B cell (primary cell): ENCODE data around the gene SLC36A1. TPM values are rescaled to one million over a fixed set of nuclear protein-coding genes. Genes with fewer than 3 reads are reported as not detected.

Experiments used
- ATAC-seq: fragments of 200-7000 bp; cut with Tn5 transposase; one replicate; pipeline ENCODE4 v1.10.0; 2021; ENCODE audit warnings: low read depth, mild to moderate bottlenecking, moderate number of reproducible peaks, moderate library complexity
- CTCF ChIA-PET: fragments of 350-600 bp; sonication (Branson Sonifier 250); formaldehyde crosslinking; loops from one replicate; lab custom pipeline; 2021; ENCODE audit warnings: antibody characterized with exemption, inconsistent platforms; lab: Charles Lee
- POLR2A ChIA-PET: fragments of 350-600 bp; sonication (Branson Sonifier 250); formaldehyde crosslinking; loops from one replicate; lab custom pipeline; 2021; ENCODE audit warnings: antibody characterized with exemption; lab: Charles Lee
- DNase-seq: peaks from one replicate; pipeline ENCODE4 v3.0.0; 2013
- H2AFZ ChIP-seq: 2 replicates; pipeline ENCODE4 v1.6.1; 2012; ENCODE audit warnings: mild to moderate bottlenecking, low read depth, low read length; ENCODE audit not compliant: insufficient read depth, poor library complexity, severe bottlenecking
- H3K27ac ChIP-seq, 2 donors: 1 replicate in 1 of 2; 2 replicates in 1 of 2; pipeline ENCODE4 v1.5.1; 2012 to 2013; ENCODE audit warnings: low read length in 2 of 2, mild to moderate bottlenecking in 2 of 2, moderate library complexity in 1 of 2
- H3K27me3 ChIP-seq, 4 experiments: fragments of 200-600 bp in 1 of 4; sonication (generic) in 1 of 4; replicated peaks in 1 of 4; 1 replicate in 2 of 4; 2 replicates in 2 of 4; pipeline versions ENCODE4 v1.6.1 to v1.7.0; 2013 to 2016; ENCODE audit warnings: low read length in 3 of 4, mild to moderate bottlenecking in 2 of 4, mixed read lengths in 1 of 4, moderate library complexity in 1 of 4; ENCODE audit not compliant: insufficient read depth in 4 of 4, control insufficient read depth in 3 of 4; ENCODE audit errors: control extremely low read depth in 1 of 4
- H3K36me3 ChIP-seq, 2 experiments: replicated peaks in 1 of 2; 1 replicate in 1 of 2; 2 replicates in 1 of 2; pipeline versions ENCODE4 v1.6.1 to v1.7.1; 2013; ENCODE audit warnings: low read length in 1 of 2; ENCODE audit not compliant: insufficient read depth in 2 of 2, control insufficient read depth in 1 of 2; ENCODE audit errors: control extremely low read depth in 1 of 2, extremely low read depth in 1 of 2
- H3K4me1 ChIP-seq, 2 donors: fragments of 200-600 bp in 1 of 2; sonication (generic) in 1 of 2; 1 replicate in 1 of 2; 2 replicates in 1 of 2; pipeline versions ENCODE4 v1.5.1 to v1.6.1; 2013 to 2017; ENCODE audit warnings: low read length in 2 of 2; ENCODE audit not compliant: control insufficient read depth in 2 of 2, insufficient read depth in 2 of 2
- H3K4me2 ChIP-seq: replicated peaks from 2 replicates; pipeline ENCODE3; 2012; ENCODE audit warnings: mild to moderate bottlenecking, low read depth, low read length; ENCODE audit not compliant: poor library complexity, severe bottlenecking
- H3K4me3 ChIP-seq, 5 experiments: fragments of 200-600 bp in 1 of 5; sonication (generic) in 1 of 5; 1 replicate in 3 of 5; 2 replicates in 2 of 5; pipeline versions ENCODE4 v1.5.1 to v1.7.0; 2011 to 2016; ENCODE audit warnings: low read length in 4 of 5, mild to moderate bottlenecking in 4 of 5, low read depth in 2 of 5, control low read depth in 1 of 5, moderate library complexity in 1 of 5; ENCODE audit not compliant: insufficient read depth in 1 of 5; ENCODE audit errors: control extremely low read depth in 1 of 5, extremely low read depth in 1 of 5
- H3K79me2 ChIP-seq: fragments of 200-600 bp; sonication (generic); one replicate; pipeline ENCODE4 v1.6.0; 2016; ENCODE audit warnings: low read length; ENCODE audit not compliant: control insufficient read depth, insufficient read depth
- H3K9ac ChIP-seq: fragments of 200-600 bp; sonication (generic); 2 replicates; pipeline ENCODE4 v1.6.1; 2017; ENCODE audit warnings: mild to moderate bottlenecking, low read length, moderate library complexity
- H3K9me3 ChIP-seq, 3 donors: one replicate each; pipeline versions ENCODE4 v1.6.1 to v1.7.1; 2013; ENCODE audit warnings: low read length in 2 of 3; ENCODE audit not compliant: control insufficient read depth in 2 of 3, insufficient read depth in 1 of 3; ENCODE audit errors: control extremely low read depth in 1 of 3
- H4K20me1 ChIP-seq: 2 replicates; pipeline ENCODE4 v1.6.0; 2012; ENCODE audit warnings: mild to moderate bottlenecking, low read length; ENCODE audit not compliant: insufficient read depth, control insufficient read depth, poor library complexity, severe bottlenecking
- H3K27ac Mint-ChIP-seq: one replicate; pipeline ENCODE4 v1.8.0; 2021; ENCODE audit warnings: mixed read lengths
- H3K27me3 Mint-ChIP-seq: one replicate; pipeline ENCODE4 v1.8.0; 2021; ENCODE audit warnings: mixed read lengths
- H3K4me1 Mint-ChIP-seq: one replicate; pipeline ENCODE4 v1.8.0; 2021; ENCODE audit warnings: mixed read lengths
- H3K4me3 Mint-ChIP-seq: one replicate; pipeline ENCODE4 v1.8.0; 2021; ENCODE audit warnings: mixed read lengths
- H3K9me3 Mint-ChIP-seq: one replicate; pipeline ENCODE4 v1.8.0; 2022; ENCODE audit warnings: mixed read lengths; ENCODE audit not compliant: insufficient read depth
- EZH2 ChIP-seq: IDR thresholded peaks from 2 replicates; pipeline ENCODE4 v1.6.1; 2012; ENCODE audit warnings: borderline replicate concordance, low read depth, mild to moderate bottlenecking, moderate library complexity, low read length; ENCODE audit not compliant: insufficient read depth, poor library complexity, severe bottlenecking
- WGBS: methylation state at CpG from one replicate; pipeline ENCODE4 v1.1.5; 2013; ENCODE audit warnings: missing lambda C conversion rate; ENCODE audit not compliant: insufficient coverage; 5-methylcytosine and 5-hydroxymethylcytosine counted together
- intact Hi-C: fragments of 100-400 bp; cut with micrococcal nuclease; formaldehyde crosslinking; loops from one replicate; pipeline ENCODE4 v1.10.0; 2022
- polyA plus RNA-seq: library from polyadenylated mRNA; depleted of rRNA; stranded (reverse); fragments of >200 nt; gene quantifications from 2 replicates; pipeline ENCODE4 v1.2.3, GENCODE V29; 2012
- total RNA-seq, 2 donors: library from RNA; stranded (reverse); fragments of 120-200 nt in 1 of 2; gene quantifications; 1 replicate in 1 of 2; 2 replicates in 1 of 2; pipeline versions ENCODE4 v1.2.3 to v1.2.4, GENCODE V29; 2013 to 2022
- TF ChIP-seq, protein P1 (sequence below): fragments of 200-600 bp; IDR thresholded peaks from one replicate; pipeline ENCODE4 v1.8.0; 2022; ENCODE audit warnings: antibody characterized with exemption, mild to moderate bottlenecking

The SLC36A1 gene
- total and polyA plus RNA-seq, 2 donors (not counting 1 experiment from before 2014, with no cell fraction given), result 4.0 to 15.1 TPM

DNA sequence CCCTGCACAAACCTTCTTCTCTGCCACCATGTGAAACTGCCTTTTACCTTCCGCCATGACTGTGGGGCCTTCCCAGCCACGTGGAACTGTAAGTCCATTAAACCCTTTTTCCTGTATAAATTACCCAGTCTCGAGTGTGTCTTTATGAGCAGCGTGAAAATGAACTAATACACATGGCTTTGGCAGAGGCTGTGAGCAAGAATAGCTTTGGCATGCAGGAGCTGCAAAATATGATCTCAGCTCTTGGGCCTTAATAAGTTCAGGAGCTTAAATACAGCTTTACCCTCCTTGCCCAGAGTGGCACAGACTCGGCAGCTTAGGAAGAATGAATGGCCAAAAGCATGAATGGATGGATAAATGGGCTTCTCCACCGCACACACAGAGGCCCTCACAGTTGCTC is 15.7 kb upstream of the SLC36A1 start:
- Mint-ChIP-seq H3K4me1 (peaks cover 15% of the 10 kb centered on the region), H3K27me3 (peaks cover 14% of the 10 kb centered on the region), H3K27ac (no peak overlapping the region), H3K4me3 (no peak overlapping the region), H3K9me3 (peaks cover 4% of the 10 kb centered on the region)
- WGBS, result 80% methylated on average over 2 of the region's 6 CpGs
- Histone ChIP-seq H3K79me2 (no peaks in the 10 kb centered on the region), H3K36me3 (no peaks in the 10 kb centered on the region), H3K9ac (no peak overlapping the region), H3K4me3 (no peak overlapping the region), H2AFZ (no peak overlapping the region), H3K9me3 (peaks cover 0 to 2% (median 0%) of the 10 kb centered on the region in 3 donors), H3K27ac (no peak overlapping the region), H3K27me3 (peaks cover 0 to 5% (median 0%) of the 10 kb centered on the region in 4 experiments), H3K4me1 (peaks cover 10 to 15% of the 10 kb centered on the region in 2 donors), H3K4me2 (no peak overlapping the region), H4K20me1 (no peaks in the 10 kb centered on the region)
- TF ChIP-seq EZH2, result no peak
- TF ChIP-seq, protein P1, sequence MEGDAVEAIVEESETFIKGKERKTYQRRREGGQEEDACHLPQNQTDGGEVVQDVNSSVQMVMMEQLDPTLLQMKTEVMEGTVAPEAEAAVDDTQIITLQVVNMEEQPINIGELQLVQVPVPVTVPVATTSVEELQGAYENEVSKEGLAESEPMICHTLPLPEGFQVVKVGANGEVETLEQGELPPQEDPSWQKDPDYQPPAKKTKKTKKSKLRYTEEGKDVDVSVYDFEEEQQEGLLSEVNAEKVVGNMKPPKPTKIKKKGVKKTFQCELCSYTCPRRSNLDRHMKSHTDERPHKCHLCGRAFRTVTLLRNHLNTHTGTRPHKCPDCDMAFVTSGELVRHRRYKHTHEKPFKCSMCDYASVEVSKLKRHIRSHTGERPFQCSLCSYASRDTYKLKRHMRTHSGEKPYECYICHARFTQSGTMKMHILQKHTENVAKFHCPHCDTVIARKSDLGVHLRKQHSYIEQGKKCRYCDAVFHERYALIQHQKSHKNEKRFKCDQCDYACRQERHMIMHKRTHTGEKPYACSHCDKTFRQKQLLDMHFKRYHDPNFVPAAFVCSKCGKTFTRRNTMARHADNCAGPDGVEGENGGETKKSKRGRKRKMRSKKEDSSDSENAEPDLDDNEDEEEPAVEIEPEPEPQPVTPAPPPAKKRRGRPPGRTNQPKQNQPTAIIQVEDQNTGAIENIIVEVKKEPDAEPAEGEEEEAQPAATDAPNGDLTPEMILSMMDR, result no peak
- DNase-seq (no peak), ATAC-seq (no peak)
- CTCF ChIA-PET, result interaction anchor here (1.4 kb wide), 1 partner anchor 220 kb away, joined by 3 read pairs; no protein-coding TSS in a partner anchor
- POLR2A ChIA-PET, result no interaction called here
- intact Hi-C loops, result no loop called here

- Histone ChIP-seq H4K20me1 (no peaks in the 10 kb centered on the region), H3K4me2 (no peak overlapping the region), H3K36me3 (no peaks in the 10 kb centered on the region), H3K27ac (no peak overlapping the region), H3K9me3 (peaks cover 0 to 2% (median 0%) of the 10 kb centered on the region in 3 donors), H3K9ac (no peak overlapping the region), H2AFZ (no peak overlapping the region), H3K79me2 (no peaks in the 10 kb centered on the region), H3K4me1 (peaks cover 6 to 9% of the 10 kb centered on the region in 2 donors), H3K4me3 (no peak overlapping the region), H3K27me3 (peaks cover 0 to 5% (median 0%) of the 10 kb centered on the region in 4 experiments)
- CTCF ChIA-PET, result interaction anchor here (1.4 kb wide), 1 partner anchor 219 kb away, joined by 3 read pairs; no protein-coding TSS in a partner anchor
- no CpG with 5 or more reads among the region's 3 CpGs for WGBS
- Mint-ChIP-seq H3K27ac (no peak overlapping the region), H3K27me3 (peaks cover 14% of the 10 kb centered on the region), H3K9me3 (peaks cover 4% of the 10 kb centered on the region), H3K4me3 (no peak overlapping the region), H3K4me1 (peaks cover 10% of the 10 kb centered on the region)
- intact Hi-C loops, result no loop called here
- TF ChIP-seq, protein P1, result no peak
- no peak for TF ChIP-seq EZH2
- DNase-seq, result no peak
- no peak for ATAC-seq
- POLR2A ChIA-PET, result no interaction called here
Observed at GRCh38 chr5:151432210-151432609, 15.2 kb upstream of the SLC36A1 start.
